ENCODE results near the gene MAEA.

The MAEA gene

GRCh38 chr4:1380368-1381151, 90.9 kb downstream of the MAEA start:
- Mint-ChIP-seq H3K27ac (no peak overlapping the region), H3K27me3 (no peaks in the 10 kb centered on the region), H3K4me1 (ENCODE audit: low read depth) (no peaks in the 10 kb centered on the region), H3K4me3 (no peak overlapping the region), H3K36me3 (ENCODE audit: low read depth) (peaks cover 93% of the 10 kb centered on the region), H3K9me3 (no peaks in the 10 kb centered on the region)
- intact Hi-C loops (cut with micrococcal nuclease), result no loop called here

GRCh38 chr4:1381181-1381621, 91.5 kb downstream of the MAEA start:
- no peaks in the 10 kb centered on the region for H3K27me3 Mint-ChIP-seq
- H3K27ac Mint-ChIP-seq, result no peak overlapping the region
- peaks cover 93% of the 10 kb centered on the region for H3K36me3 Mint-ChIP-seq (ENCODE audit: low read depth)
- intact Hi-C loops (cut with micrococcal nuclease), result no loop called here
- H3K9me3 Mint-ChIP-seq, result no peaks in the 10 kb centered on the region
- H3K4me1 Mint-ChIP-seq (ENCODE audit: low read depth), result no peaks in the 10 kb centered on the region
- H3K4me3 Mint-ChIP-seq, result no peak overlapping the region

GRCh38 chr4:1381944-1382541, 92.4 kb downstream of the MAEA start:
- no peaks in the 10 kb centered on the region for H3K9me3 Mint-ChIP-seq
- no peak overlapping the region for H3K27ac Mint-ChIP-seq

GRCh38 chr4:1382776-1383727, 93.4 kb downstream of the MAEA start:
- H3K27ac Mint-ChIP-seq, result no peak overlapping the region
- intact Hi-C loops (cut with micrococcal nuclease), result no loop called here
- no peaks in the 10 kb centered on the region for H3K4me1 Mint-ChIP-seq (ENCODE audit: low read depth)
- H3K27me3 Mint-ChIP-seq, result no peaks in the 10 kb centered on the region
- H3K4me3 Mint-ChIP-seq, result no peak overlapping the region
- peaks cover 96% of the 10 kb centered on the region for H3K36me3 Mint-ChIP-seq (ENCODE audit: low read depth)
- peaks cover 2% of the 10 kb centered on the region for H3K9me3 Mint-ChIP-seq

More at GRCh38 chr4:1381944-1382541, 92.4 kb downstream of the MAEA start:
- Mint-ChIP-seq H3K27me3 (no peaks in the 10 kb centered on the region), H3K4me3 (no peak overlapping the region), H3K4me1 (ENCODE audit: low read depth) (no peaks in the 10 kb centered on the region), H3K36me3 (ENCODE audit: low read depth) (peaks cover 93% of the 10 kb centered on the region)
- intact Hi-C loops (cut with micrococcal nuclease), result no loop called here

- H3K27ac Mint-ChIP-seq, result no peak overlapping the region
- H3K9me3 Mint-ChIP-seq, result peaks cover 11% of the 10 kb centered on the region
- intact Hi-C loops (cut with micrococcal nuclease), result no loop called here
- H3K27me3 Mint-ChIP-seq, result no peaks in the 10 kb centered on the region
- no peak overlapping the region for H3K4me3 Mint-ChIP-seq
- no peaks in the 10 kb centered on the region for H3K4me1 Mint-ChIP-seq (ENCODE audit: low read depth)
- H3K36me3 Mint-ChIP-seq (ENCODE audit: low read depth), result peaks cover 98% of the 10 kb centered on the region
Measured at GRCh38 chr4:1383728-1384591, 94.3 kb downstream of the MAEA start.

- Mint-ChIP-seq H3K27me3 (no peaks in the 10 kb centered on the region), H3K9me3 (peaks cover 12% of the 10 kb centered on the region), H3K36me3 (ENCODE audit: low read depth) (peaks cover 93% of the 10 kb centered on the region), H3K27ac (no peak overlapping the region), H3K4me1 (ENCODE audit: low read depth) (no peaks in the 10 kb centered on the region), H3K4me3 (no peak overlapping the region)
- intact Hi-C loops (cut with micrococcal nuclease), result no loop called here
Measured at GRCh38 chr4:1384675-1385372, 95.1 kb downstream of the MAEA start.

GRCh38 chr4:1385373-1386340, 96.0 kb downstream of the MAEA start:
- H3K9me3 Mint-ChIP-seq, result peaks cover 12% of the 10 kb centered on the region
- H3K36me3 Mint-ChIP-seq (ENCODE audit: low read depth), result peaks cover 85% of the 10 kb centered on the region
- H3K27ac Mint-ChIP-seq, result no peak overlapping the region
- intact Hi-C loops (cut with micrococcal nuclease), result no loop called here
- H3K4me1 Mint-ChIP-seq (ENCODE audit: low read depth), result no peaks in the 10 kb centered on the region
- H3K4me3 Mint-ChIP-seq, result no peak overlapping the region
- H3K27me3 Mint-ChIP-seq, result no peaks in the 10 kb centered on the region
